T-helper 1 cell (primary cell): ENCODE measurements around the gene ORM1.
"Not testable (repeated sequence)": the region's sequence is repeated elsewhere in the genome, so short reads cannot be mapped to it uniquely, and the experiment has no call there.

Experiments used
- DNase-seq, 5 donors: peaks; one replicate each; pipeline ENCODE4 v3.0.0-alpha.2; 2012 to 2020

ORM1 gene

DNA sequence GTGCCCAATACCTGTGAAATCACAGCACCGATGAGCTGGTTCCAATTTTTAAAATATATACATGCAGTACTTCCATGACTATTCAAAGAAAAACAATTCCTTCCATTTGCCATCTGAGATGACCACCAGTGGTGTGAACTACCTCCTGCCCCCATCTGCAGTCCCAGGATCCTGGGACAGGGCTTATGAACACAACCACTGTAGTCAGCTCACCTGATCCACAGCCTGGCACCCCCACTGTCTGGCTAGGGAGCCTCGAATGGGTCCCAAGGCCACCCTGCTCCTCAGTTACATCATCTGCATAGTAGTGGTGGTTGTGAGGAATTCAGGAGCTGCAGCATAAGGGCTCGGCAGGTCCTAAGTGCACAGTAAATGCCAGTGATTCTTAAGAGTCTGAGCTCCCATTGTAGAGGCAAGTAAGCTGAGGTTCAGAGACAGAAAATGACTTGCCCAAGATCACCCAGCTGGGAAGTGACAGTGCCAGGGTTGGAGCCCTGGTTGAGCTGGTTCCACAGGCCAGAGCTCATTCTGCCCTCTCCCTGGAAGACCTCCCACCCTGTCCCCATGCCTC lies 2.9 kb downstream of the ORM1 start:
- DNase-seq, result not testable (repeated sequence)

GRCh38 chr9:114327749-114328148 lies 4.9 kb downstream of the ORM1 start:
- no peak for DNase-seq

- not testable (repeated sequence) for DNase-seq
Observed at GRCh38 chr9:114328357-114328820, 5.5 kb downstream of the ORM1 start.

DNA sequence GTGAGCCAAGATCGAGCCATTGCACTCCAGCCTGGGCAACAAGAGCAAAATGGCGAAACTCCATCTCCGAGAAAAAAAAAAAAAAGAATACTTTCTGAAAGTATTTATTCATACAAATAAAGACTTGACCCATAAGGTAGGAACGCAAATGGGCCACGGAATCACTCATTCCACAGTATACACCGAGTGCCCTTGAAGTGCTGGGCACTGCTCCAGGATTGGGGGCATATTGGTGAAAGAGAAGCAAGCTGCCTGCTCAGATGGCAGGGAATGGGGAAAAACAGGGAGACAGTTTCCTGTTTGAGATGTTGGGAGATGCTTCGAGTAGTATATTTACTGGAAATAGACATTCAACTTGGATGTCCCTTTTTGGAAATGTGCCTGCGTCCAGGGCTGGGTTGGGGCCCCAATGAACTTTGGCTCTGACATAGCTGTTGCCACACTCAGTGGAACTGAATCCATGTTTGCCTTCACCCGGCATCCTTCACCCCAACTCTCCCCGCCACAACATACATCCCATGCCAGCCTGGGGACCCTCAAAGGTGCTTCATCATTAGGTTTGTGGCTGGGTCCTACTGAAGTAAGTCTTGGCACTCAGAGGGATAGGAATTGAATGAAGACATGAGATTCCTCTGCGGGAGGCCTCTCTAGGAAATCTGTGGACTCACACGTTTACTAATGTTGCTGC lies 6.2 kb downstream of the ORM1 start:
- not testable (repeated sequence) for DNase-seq

DNA sequence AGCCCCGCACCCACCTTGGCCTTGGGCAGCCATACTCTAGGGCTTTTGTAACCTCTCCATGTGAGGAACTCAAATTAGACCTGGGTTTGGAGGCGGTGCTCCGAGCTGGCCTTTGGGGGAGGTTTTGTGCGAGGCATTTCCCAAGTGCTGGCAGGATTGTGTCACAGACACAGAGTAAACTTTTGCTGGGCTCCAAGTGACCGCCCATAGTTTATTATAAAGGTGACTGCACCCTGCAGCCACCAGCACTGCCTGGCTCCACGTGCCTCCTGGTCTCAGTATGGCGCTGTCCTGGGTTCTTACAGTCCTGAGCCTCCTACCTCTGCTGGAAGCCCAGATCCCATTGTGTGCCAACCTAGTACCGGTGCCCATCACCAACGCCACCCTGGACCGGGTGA lies 6.7 kb downstream of the ORM1 start, which contains the start of gene ORM2:
Gene ORM2 (plus strand): TSS at position 245 of the 398 bp plus-strand sequence. CDS start 36 bp downstream, at position 281.
- not testable (repeated sequence) for DNase-seq

GRCh38 chr9:114330636-114331035 lies 7.7 kb downstream of the ORM1 start:
- no peak for DNase-seq

- DNase-seq, result not testable (repeated sequence)
Observed at GRCh38 chr9:114331229-114332195, 8.6 kb downstream of the ORM1 start.

GRCh38 chr9:114332474-114333040 lies 9.7 kb downstream of the ORM1 start:
- not testable (repeated sequence) for DNase-seq

GRCh38 chr9:114333718-114334117 lies 10.8 kb downstream of the ORM1 start:
- not testable (repeated sequence) for DNase-seq

- DNase-seq, result no peak
Observed at GRCh38 chr9:114334490-114334889, 11.6 kb downstream of the ORM1 start.

DNA sequence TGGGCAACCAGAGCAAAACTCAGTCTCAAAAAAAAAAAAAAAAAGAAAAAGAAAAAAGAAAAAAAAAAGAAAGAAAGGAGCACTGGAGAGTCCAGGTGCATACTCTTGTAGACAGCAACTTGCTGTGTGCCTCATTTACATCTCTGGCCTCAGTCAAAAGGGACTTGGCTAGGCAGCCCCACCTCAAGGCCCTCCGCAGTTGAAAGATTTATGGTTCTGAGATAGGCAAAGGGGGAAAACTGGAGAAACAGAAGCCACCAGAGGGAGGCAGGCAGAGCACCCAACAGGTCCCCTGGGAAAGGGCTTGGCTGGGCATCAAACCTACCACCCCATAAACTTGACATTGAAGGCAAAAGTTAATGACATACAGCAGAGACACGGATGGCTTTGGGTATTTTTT lies 12.8 kb downstream of the ORM1 start:
- DNase-seq, result no peak

GRCh38 chr9:114336157-114336556 lies 13.3 kb downstream of the ORM1 start:
- DNase-seq, result no peak

GRCh38 chr9:114336699-114337395 lies 13.9 kb downstream of the ORM1 start:
- DNase-seq, result no peak

DNA sequence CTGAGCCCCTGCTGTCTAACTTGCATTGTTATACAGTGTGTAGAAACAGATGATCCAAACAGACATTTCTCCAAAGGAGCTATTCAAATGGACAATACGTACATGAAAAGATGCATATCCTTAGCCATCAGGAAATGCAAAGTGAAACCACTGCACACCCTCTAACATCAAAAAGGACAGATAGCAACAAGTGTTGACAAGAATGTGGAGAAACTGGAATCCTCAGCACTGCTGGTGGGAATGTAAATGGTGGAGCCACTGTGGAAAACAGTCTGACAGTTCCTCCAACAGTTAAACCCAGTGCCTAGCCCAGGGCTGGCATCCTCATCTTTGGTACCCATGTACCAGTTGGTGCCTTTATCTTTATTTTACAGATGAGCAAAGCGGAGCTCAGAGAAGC lies 15.3 kb downstream of the ORM1 start:
- DNase-seq, result no peak

GRCh38 chr9:114339130-114339908 lies 16.4 kb downstream of the ORM1 start:
- DNase-seq, result peak in 4 of 5 donors; percentile 23 to 41 (median 37)

GRCh38 chr9:114341152-114341830 lies 18.4 kb downstream of the ORM1 start:
- DNase-seq, result no peak

DNA sequence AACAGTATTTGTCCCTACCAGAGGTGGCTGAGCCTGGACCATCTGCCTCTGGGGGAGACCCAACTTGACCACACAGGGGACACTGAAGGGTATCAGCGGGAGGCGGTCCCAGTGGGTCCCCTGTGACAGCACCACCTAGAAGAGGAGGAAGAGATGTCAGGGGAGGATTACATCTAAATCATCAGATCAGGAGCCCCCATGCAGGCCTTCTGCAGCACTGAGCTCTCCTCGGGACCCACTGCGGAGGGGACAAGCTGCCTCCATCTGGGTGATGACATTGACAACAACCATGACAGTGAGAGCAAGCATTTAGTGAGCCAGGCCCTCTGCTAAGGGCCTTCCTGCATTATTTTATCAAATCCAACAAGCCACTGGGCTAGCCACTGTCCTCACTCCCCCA lies 19.1 kb downstream of the ORM1 start:
- DNase-seq, result no peak

- no peak for DNase-seq
Observed at GRCh38 chr9:114342755-114343440, 20.0 kb downstream of the ORM1 start.

DNA sequence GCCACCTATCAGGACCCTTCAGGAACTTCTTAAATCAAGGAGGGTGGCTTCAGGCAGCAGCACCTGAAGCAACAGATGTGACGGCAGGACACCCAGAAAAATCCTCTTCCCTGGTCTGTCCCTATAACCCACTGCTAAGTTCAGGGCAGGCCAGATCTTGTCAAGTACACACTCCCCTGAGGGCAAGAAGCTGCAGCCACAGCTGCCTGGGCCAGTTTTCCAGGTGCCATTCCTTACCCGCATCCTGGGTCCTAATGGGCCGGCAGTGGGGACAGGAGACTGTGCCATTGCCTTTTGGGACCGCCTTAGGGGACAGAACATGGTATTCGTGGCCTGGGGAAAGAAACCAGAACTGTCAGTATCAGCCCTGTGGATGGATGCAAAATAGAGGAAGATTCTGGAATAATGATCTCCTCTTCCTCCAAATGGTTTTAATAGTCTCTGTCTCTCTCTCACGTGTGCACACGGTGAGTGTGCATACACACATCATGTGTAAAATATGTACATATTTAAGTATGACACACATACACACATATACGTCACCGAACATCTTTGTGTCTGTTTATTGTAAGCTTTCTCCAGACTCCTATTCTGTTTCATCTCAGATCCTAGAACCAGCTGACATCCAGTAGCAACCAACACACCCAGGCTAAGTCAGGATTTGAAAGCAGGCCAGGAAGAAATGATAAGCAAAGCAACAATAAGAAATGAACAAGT lies 20.7 kb downstream of the ORM1 start:
- DNase-seq, result no peak
